Panc1 (cell line): ENCODE data around the gene DCAF16.

Experiments used
- POLR2AphosphoS5 ChIP-seq: IDR thresholded peaks from 2 replicates; pipeline ENCODE4 v1.6.1; 2012; ENCODE audit warnings: mild to moderate bottlenecking, low read depth, low read length, moderate library complexity
- SIN3A ChIP-seq: IDR thresholded peaks from 2 replicates; pipeline ENCODE4 v1.6.1; 2012; ENCODE audit warnings: low read depth, mild to moderate bottlenecking, low read length, moderate library complexity, borderline replicate concordance; ENCODE audit not compliant: insufficient read depth
- TF ChIP-seq, protein P1 (sequence below): fragments of 450-650 bp; IDR thresholded peaks from 2 replicates; pipeline ENCODE4 v1.5.1; 2017; ENCODE audit warnings: mild to moderate bottlenecking
- TF ChIP-seq, protein P2 (sequence below), 2 experiments: IDR thresholded peaks; 2 replicates each; pipeline ENCODE4 v1.6.1; 2011 to 2012; ENCODE audit warnings: low read depth in 2 of 2, control low read depth in 1 of 2, low read length in 1 of 2, mild to moderate bottlenecking in 1 of 2, moderate library complexity in 1 of 2; ENCODE audit not compliant: insufficient read depth in 1 of 2

DNA sequence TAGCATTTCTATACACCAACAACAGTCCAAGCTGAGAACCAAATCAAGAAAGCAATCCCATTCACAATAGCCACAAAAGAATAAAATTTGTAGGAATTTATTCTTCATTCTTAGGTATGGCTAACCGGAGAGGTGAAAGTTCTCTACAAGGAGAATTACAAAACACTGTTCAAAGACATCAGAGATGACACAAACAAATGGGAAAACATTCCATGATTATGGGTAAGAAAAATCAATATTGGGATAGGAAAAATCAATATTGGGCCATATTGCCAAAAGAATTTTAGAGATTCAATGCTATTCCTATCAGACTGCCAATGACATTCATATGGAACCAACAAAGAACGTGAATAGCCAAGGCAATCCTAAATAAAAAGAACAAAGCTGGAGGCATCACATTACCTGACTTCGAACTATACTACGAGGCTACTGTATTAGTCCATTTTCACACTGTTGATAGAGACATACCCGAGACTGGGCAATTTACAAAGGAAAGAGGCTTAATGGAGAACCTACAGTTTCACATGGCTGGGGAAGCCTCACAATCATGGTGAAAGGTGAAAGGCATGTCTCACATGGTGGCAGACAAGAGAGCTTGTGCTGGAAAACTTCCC, 49.3 kb upstream of the DCAF16 start:
- TF ChIP-seq, protein P1, sequence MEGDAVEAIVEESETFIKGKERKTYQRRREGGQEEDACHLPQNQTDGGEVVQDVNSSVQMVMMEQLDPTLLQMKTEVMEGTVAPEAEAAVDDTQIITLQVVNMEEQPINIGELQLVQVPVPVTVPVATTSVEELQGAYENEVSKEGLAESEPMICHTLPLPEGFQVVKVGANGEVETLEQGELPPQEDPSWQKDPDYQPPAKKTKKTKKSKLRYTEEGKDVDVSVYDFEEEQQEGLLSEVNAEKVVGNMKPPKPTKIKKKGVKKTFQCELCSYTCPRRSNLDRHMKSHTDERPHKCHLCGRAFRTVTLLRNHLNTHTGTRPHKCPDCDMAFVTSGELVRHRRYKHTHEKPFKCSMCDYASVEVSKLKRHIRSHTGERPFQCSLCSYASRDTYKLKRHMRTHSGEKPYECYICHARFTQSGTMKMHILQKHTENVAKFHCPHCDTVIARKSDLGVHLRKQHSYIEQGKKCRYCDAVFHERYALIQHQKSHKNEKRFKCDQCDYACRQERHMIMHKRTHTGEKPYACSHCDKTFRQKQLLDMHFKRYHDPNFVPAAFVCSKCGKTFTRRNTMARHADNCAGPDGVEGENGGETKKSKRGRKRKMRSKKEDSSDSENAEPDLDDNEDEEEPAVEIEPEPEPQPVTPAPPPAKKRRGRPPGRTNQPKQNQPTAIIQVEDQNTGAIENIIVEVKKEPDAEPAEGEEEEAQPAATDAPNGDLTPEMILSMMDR, result no peak
- TF ChIP-seq, protein P2, sequence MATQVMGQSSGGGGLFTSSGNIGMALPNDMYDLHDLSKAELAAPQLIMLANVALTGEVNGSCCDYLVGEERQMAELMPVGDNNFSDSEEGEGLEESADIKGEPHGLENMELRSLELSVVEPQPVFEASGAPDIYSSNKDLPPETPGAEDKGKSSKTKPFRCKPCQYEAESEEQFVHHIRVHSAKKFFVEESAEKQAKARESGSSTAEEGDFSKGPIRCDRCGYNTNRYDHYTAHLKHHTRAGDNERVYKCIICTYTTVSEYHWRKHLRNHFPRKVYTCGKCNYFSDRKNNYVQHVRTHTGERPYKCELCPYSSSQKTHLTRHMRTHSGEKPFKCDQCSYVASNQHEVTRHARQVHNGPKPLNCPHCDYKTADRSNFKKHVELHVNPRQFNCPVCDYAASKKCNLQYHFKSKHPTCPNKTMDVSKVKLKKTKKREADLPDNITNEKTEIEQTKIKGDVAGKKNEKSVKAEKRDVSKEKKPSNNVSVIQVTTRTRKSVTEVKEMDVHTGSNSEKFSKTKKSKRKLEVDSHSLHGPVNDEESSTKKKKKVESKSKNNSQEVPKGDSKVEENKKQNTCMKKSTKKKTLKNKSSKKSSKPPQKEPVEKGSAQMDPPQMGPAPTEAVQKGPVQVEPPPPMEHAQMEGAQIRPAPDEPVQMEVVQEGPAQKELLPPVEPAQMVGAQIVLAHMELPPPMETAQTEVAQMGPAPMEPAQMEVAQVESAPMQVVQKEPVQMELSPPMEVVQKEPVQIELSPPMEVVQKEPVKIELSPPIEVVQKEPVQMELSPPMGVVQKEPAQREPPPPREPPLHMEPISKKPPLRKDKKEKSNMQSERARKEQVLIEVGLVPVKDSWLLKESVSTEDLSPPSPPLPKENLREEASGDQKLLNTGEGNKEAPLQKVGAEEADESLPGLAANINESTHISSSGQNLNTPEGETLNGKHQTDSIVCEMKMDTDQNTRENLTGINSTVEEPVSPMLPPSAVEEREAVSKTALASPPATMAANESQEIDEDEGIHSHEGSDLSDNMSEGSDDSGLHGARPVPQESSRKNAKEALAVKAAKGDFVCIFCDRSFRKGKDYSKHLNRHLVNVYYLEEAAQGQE (IDR thresholded peaks at IDR 0.05; ENCODE audit: insufficient read depth in 1 of 2, low read depth in 2 of 2, low read length in 1 of 2), result no peak
- TF ChIP-seq POLR2AphosphoS5, result no peak
- TF ChIP-seq SIN3A, result no peak
